Effector memory CD8-positive, alpha-beta T cell (primary cell): ENCODE data around the gene ZNF692.

Experiments used
- ATAC-seq: fragments of 150-1000 bp; cut with Tn5 transposase; replicated peaks from 2 replicates; pipeline ENCODE4 v1.10.0; 2021; ENCODE audit warnings: mild to moderate bottlenecking, moderate library complexity
- DNase-seq, 3 experiments: peaks; one replicate each; pipeline ENCODE4 v3.0.0; 2021
- H3K27ac Mint-ChIP-seq, 2 donors: one replicate each; pipeline ENCODE4 v1.8.0; 2022; ENCODE audit warnings: mild to moderate bottlenecking in 2 of 2, mixed read lengths in 2 of 2, moderate library complexity in 2 of 2
- H3K27me3 Mint-ChIP-seq, 2 donors: one replicate each; pipeline ENCODE4 v1.8.0; 2022; ENCODE audit warnings: mixed read lengths in 2 of 2
- H3K36me3 Mint-ChIP-seq: one replicate; pipeline ENCODE4 v1.8.0; 2022; ENCODE audit warnings: mild to moderate bottlenecking, moderate library complexity, mixed read lengths; ENCODE audit not compliant: insufficient read depth
- H3K4me1 Mint-ChIP-seq, 2 donors: one replicate each; pipeline ENCODE4 v1.8.0; 2022; ENCODE audit warnings: low read depth in 2 of 2, mixed read lengths in 2 of 2
- H3K4me3 Mint-ChIP-seq, 2 donors: one replicate each; pipeline ENCODE4 v1.8.0; 2022; ENCODE audit warnings: mild to moderate bottlenecking in 2 of 2, mixed read lengths in 2 of 2, moderate library complexity in 2 of 2
- H3K9me3 Mint-ChIP-seq, 2 donors: one replicate each; pipeline ENCODE4 v1.8.0; 2022; ENCODE audit warnings: mixed read lengths in 2 of 2

Gene ZNF692

GRCh38 chr1:248862998-248863881 is 4.4 kb upstream of the ZNF692 start:
- H3K27me3 Mint-ChIP-seq, result no peaks in the 10 kb centered on the region
- peaks cover 12% of the 10 kb centered on the region for H3K36me3 Mint-ChIP-seq
- H3K27ac Mint-ChIP-seq, result peak overlapping the region; percentile 47 to 86
- peaks cover 31 to 35% of the 10 kb centered on the region in 2 donors for H3K4me1 Mint-ChIP-seq
- peak; percentile 62 for ATAC-seq
- DNase-seq, result peak; percentile 68 to 77 (median 71)
- H3K9me3 Mint-ChIP-seq, result no peaks in the 10 kb centered on the region
- H3K4me3 Mint-ChIP-seq, result peak overlapping the region; percentile 91 to 93

GRCh38 chr1:248862695-248862997 is 3.8 kb upstream of the ZNF692 start:
- H3K4me1 Mint-ChIP-seq, result peaks cover 37 to 41% of the 10 kb centered on the region in 2 donors
- no peaks in the 10 kb centered on the region for H3K27me3 Mint-ChIP-seq
- peak overlapping the region; percentile 47 to 86 for H3K27ac Mint-ChIP-seq
- DNase-seq (no peak), ATAC-seq (no peak)
- H3K36me3 Mint-ChIP-seq, result peaks cover 18% of the 10 kb centered on the region
- no peaks in the 10 kb centered on the region for H3K9me3 Mint-ChIP-seq
- peak overlapping the region; percentile 91 to 93 for H3K4me3 Mint-ChIP-seq

GRCh38 chr1:248861616-248862015 is 2.7 kb upstream of the ZNF692 start:
- ATAC-seq (no peak), DNase-seq (no peak)
- H3K36me3 Mint-ChIP-seq, result peaks cover 20% of the 10 kb centered on the region
- no peaks in the 10 kb centered on the region for H3K9me3 Mint-ChIP-seq
- H3K27me3 Mint-ChIP-seq, result no peaks in the 10 kb centered on the region
- H3K27ac Mint-ChIP-seq, result peak overlapping the region in 1 of 2 donors; percentile 86
- H3K4me3 Mint-ChIP-seq, result no peak overlapping the region
- peaks cover 39 to 47% of the 10 kb centered on the region in 2 donors for H3K4me1 Mint-ChIP-seq

- DNase-seq (no peak), ATAC-seq (no peak)
- peak overlapping the region; percentile 88 to 95 for H3K27ac Mint-ChIP-seq
- no peaks in the 10 kb centered on the region for H3K27me3 Mint-ChIP-seq
- peaks cover 25% of the 10 kb centered on the region for H3K36me3 Mint-ChIP-seq
- peak overlapping the region; percentile 80 to 82 for H3K4me3 Mint-ChIP-seq
- H3K9me3 Mint-ChIP-seq, result no peaks in the 10 kb centered on the region
- H3K4me1 Mint-ChIP-seq, result peaks cover 42 to 51% of the 10 kb centered on the region in 2 donors
Observed at GRCh38 chr1:248860007-248860406, 1.1 kb upstream of the ZNF692 start.

GRCh38 chr1:248858096-248858890 is 592 bp downstream of the ZNF692 start:
- peak; percentile 25 for ATAC-seq
- Mint-ChIP-seq H3K4me1 (peaks cover 32 to 43% of the 10 kb centered on the region in 2 donors), H3K4me3 (peak overlapping the region; percentile 80 to 82), H3K9me3 (no peaks in the 10 kb centered on the region), H3K27ac (peak overlapping the region; percentile 88 to 95), H3K36me3 (peaks cover 31% of the 10 kb centered on the region), H3K27me3 (no peaks in the 10 kb centered on the region)
- DNase-seq, result no peak

GRCh38 chr1:248857749-248858095 is 1.2 kb downstream of the ZNF692 start:
- Mint-ChIP-seq H3K4me3 (peak overlapping the region; percentile 80 to 82), H3K4me1 (peaks cover 28 to 40% of the 10 kb centered on the region in 2 donors), H3K9me3 (no peaks in the 10 kb centered on the region), H3K27me3 (no peaks in the 10 kb centered on the region), H3K36me3 (peaks cover 31% of the 10 kb centered on the region), H3K27ac (peak overlapping the region; percentile 88 to 95)
- ATAC-seq (no peak), DNase-seq (no peak)

- Mint-ChIP-seq H3K36me3 (peaks cover 31% of the 10 kb centered on the region), H3K27ac (peak overlapping the region; percentile 88 to 95), H3K27me3 (no peaks in the 10 kb centered on the region), H3K4me1 (peaks cover 24 to 34% of the 10 kb centered on the region in 2 donors), H3K4me3 (peak overlapping the region; percentile 80 to 82), H3K9me3 (no peaks in the 10 kb centered on the region)
- ATAC-seq (no peak), DNase-seq (no peak)
Observed at GRCh38 chr1:248857201-248857600, 1.7 kb downstream of the ZNF692 start.

GRCh38 chr1:248856176-248856575 is 2.7 kb downstream of the ZNF692 start:
- ATAC-seq, result no peak
- Mint-ChIP-seq H3K27me3 (no peaks in the 10 kb centered on the region), H3K9me3 (no peaks in the 10 kb centered on the region), H3K4me1 (peaks cover 24 to 29% of the 10 kb centered on the region in 2 donors), H3K36me3 (peaks cover 31% of the 10 kb centered on the region), H3K27ac (peak overlapping the region in 1 of 2 donors; percentile 81), H3K4me3 (no peak overlapping the region)
- no peak for DNase-seq

GRCh38 chr1:248855580-248855979 is 3.3 kb downstream of the ZNF692 start:
- Mint-ChIP-seq H3K4me3 (no peak overlapping the region), H3K27me3 (no peaks in the 10 kb centered on the region), H3K27ac (peak overlapping the region in 1 of 2 donors; percentile 81), H3K4me1 (peaks cover 24 to 27% of the 10 kb centered on the region in 2 donors), H3K36me3 (peaks cover 31% of the 10 kb centered on the region), H3K9me3 (no peaks in the 10 kb centered on the region)
- no peak for ATAC-seq
- no peak for DNase-seq

- H3K4me3 Mint-ChIP-seq, result no peak overlapping the region
- no peaks in the 10 kb centered on the region for H3K9me3 Mint-ChIP-seq
- H3K27me3 Mint-ChIP-seq, result no peaks in the 10 kb centered on the region
- ATAC-seq (peak; percentile 86), DNase-seq (peak; percentile 53 to 60 (median 56))
- peaks cover 23% of the 10 kb centered on the region for H3K36me3 Mint-ChIP-seq
- peaks cover 17 to 19% of the 10 kb centered on the region in 2 donors for H3K4me1 Mint-ChIP-seq
- no peak overlapping the region for H3K27ac Mint-ChIP-seq
Observed at GRCh38 chr1:248853663-248854375, 5.1 kb downstream of the ZNF692 start.

GRCh38 chr1:248852481-248853405 is 6.1 kb downstream of the ZNF692 start:
- Mint-ChIP-seq H3K4me3 (no peak overlapping the region), H3K27ac (no peak overlapping the region), H3K4me1 (peaks cover 9 to 11% of the 10 kb centered on the region in 2 donors), H3K36me3 (peaks cover 14% of the 10 kb centered on the region), H3K27me3 (no peaks in the 10 kb centered on the region), H3K9me3 (no peaks in the 10 kb centered on the region)
- ATAC-seq (no peak), DNase-seq (no peak)

- Mint-ChIP-seq H3K9me3 (no peaks in the 10 kb centered on the region), H3K4me1 (peaks cover 4 to 5% of the 10 kb centered on the region in 2 donors), H3K27ac (no peak overlapping the region), H3K27me3 (no peaks in the 10 kb centered on the region), H3K36me3 (peaks cover 21% of the 10 kb centered on the region), H3K4me3 (no peak overlapping the region)
- DNase-seq, result no peak
- no peak for ATAC-seq
Observed at GRCh38 chr1:248851390-248851789, 7.5 kb downstream of the ZNF692 start.
